K562 (cell line): ENCODE results near the gene ASCC3. TPM values are rescaled to one million over a fixed set of nuclear protein-coding genes. Genes with fewer than 3 reads are reported as not detected.

Experiments
- ATAC-seq: fragments of 200-7000 bp; cut with Tn5 transposase; 3 replicates; pipeline ENCODE4 v1.9.1; 2020; ENCODE audit warnings: moderate library complexity
- BruUV-seq: library from RNA; stranded (reverse); fragments of 400-500 nt; replicated peaks from 2 replicates; lab custom pipeline; 2021; lab: Mats Ljungman, UMichigan
- CTCF ChIA-PET: fragments of 300-600 bp; formaldehyde crosslinking; extraction: SDS; loops from one replicate; lab custom pipeline; 2021; ENCODE audit warnings: low intra/inter-chr PET ratio; lab: Yijun Ruan, JAX
- POLR2A ChIA-PET: fragments of 300-600, 350-650 bp; sonication (Branson Sonifier 250); formaldehyde crosslinking; extraction: SDS; loops from one replicate; lab custom pipeline; 2021; ENCODE audit warnings: antibody characterized with exemption, inconsistent platforms; lab: Yijun Ruan, JAX
- DNase-seq, 4 experiments: peaks; one replicate each; pipeline versions ENCODE4 v3.0.0 to v3.0.0-alpha.2; 2011 to 2018; ENCODE audit warnings: low spot score in 3 of 4, mixed read lengths in 3 of 4; ENCODE audit errors: extremely low read depth in 1 of 4
- FAIRE-seq: peaks from 2 replicates; lab custom pipeline; 2011; peaks lifted over from hg19 to GRCh38; lab: Jason Lieb, UNC
- H2AFZ ChIP-seq: 2 replicates; pipeline ENCODE4 v1.6.0; 2011; ENCODE audit warnings: low read depth, low read length, control low read depth, inconsistent platforms
- H3K27ac ChIP-seq: fragments of 200-600 bp; 3 replicates; pipeline ENCODE4 v1.8.0; 2011; ENCODE audit warnings: low read depth, mild to moderate bottlenecking, control low read depth, inconsistent platforms, low read length, moderate library complexity, mixed read lengths; ENCODE audit errors: extremely low read depth
- H3K27me3 ChIP-seq, 2 experiments: fragments of 300-600 bp in 1 of 2; 2 replicates in 1 of 2; 3 replicates in 1 of 2; pipeline versions ENCODE4 v1.6.0 to v1.8.0; 2011; ENCODE audit warnings: inconsistent platforms in 2 of 2, low read length in 2 of 2, mild to moderate bottlenecking in 1 of 2, mixed read lengths in 1 of 2, moderate library complexity in 1 of 2; ENCODE audit not compliant: control insufficient read depth in 2 of 2, insufficient read depth in 2 of 2
- H3K36me3 ChIP-seq: fragments of 300-600 bp; 3 replicates; pipeline ENCODE4 v1.8.0; 2011; ENCODE audit warnings: mild to moderate bottlenecking, low read length, inconsistent platforms; ENCODE audit not compliant: control insufficient read depth, insufficient read depth
- H3K4me1 ChIP-seq, 2 experiments: fragments of 200-600 bp in 1 of 2; replicated peaks in 1 of 2; 2 replicates in 1 of 2; 3 replicates in 1 of 2; pipeline versions ENCODE4 v1.5.1 to v1.8.0; 2011; ENCODE audit warnings: inconsistent platforms in 2 of 2, low read length in 2 of 2, mild to moderate bottlenecking in 1 of 2, mixed read lengths in 1 of 2, moderate library complexity in 1 of 2; ENCODE audit not compliant: control insufficient read depth in 2 of 2, insufficient read depth in 2 of 2
- H3K4me2 ChIP-seq: 2 replicates; pipeline ENCODE4 v1.6.1; 2011; ENCODE audit warnings: low read length, control low read depth, inconsistent platforms, mixed read lengths; ENCODE audit not compliant: insufficient read depth
- H3K4me3 ChIP-seq: fragments of 200-600 bp; sonication (generic), shearing (Covaris generic); 2 replicates; pipeline ENCODE4 v1.5.1; 2016; ENCODE audit warnings: control low read depth, inconsistent platforms
- H3K79me2 ChIP-seq: fragments of 200-600 bp; 3 replicates; pipeline ENCODE4 v1.8.0; 2011; ENCODE audit warnings: low read length, inconsistent platforms; ENCODE audit not compliant: control insufficient read depth, insufficient read depth
- H3K9ac ChIP-seq, 2 experiments: 2 replicates each; pipeline versions ENCODE4 v1.6.0 to v1.6.1; 2011; ENCODE audit warnings: low read depth in 2 of 2, low read length in 2 of 2, control low read depth in 1 of 2, inconsistent platforms in 1 of 2, mild to moderate bottlenecking in 1 of 2, mixed read lengths in 1 of 2; ENCODE audit not compliant: insufficient read depth in 1 of 2
- H3K9me1 ChIP-seq: one replicate; pipeline ENCODE4 v1.6.0; 2011; ENCODE audit warnings: inconsistent platforms, mild to moderate bottlenecking, low read length, moderate library complexity; ENCODE audit not compliant: control insufficient read depth, insufficient read depth
- H3K9me3 ChIP-seq: replicated peaks from 2 replicates; pipeline ENCODE4 v1.5.1; 2011; ENCODE audit warnings: low read depth, low read length, inconsistent platforms; ENCODE audit not compliant: control insufficient read depth, insufficient read depth
- H4K20me1 ChIP-seq: replicated peaks from 2 replicates; pipeline ENCODE4 v1.6.1; 2011; ENCODE audit warnings: low read length, inconsistent platforms, mixed read lengths; ENCODE audit not compliant: control insufficient read depth, insufficient read depth
- ADNP ChIP-seq: fragments of 200-800 bp; sonication (Bioruptor generic); IDR thresholded peaks from 2 replicates; pipeline ENCODE4 v1.6.1; 2016; ENCODE audit warnings: missing genetic modification characterization, missing compliant biosample characterization
- NFE2 ChIP-seq: IDR thresholded peaks from 2 replicates; pipeline ENCODE4 v1.6.1; 2014; ENCODE audit warnings: antibody characterized with exemption, low read depth
- RBM34 ChIP-seq: fragments of 200-400 bp; formaldehyde crosslinking; IDR thresholded peaks from 2 replicates; pipeline ENCODE4 v1.6.1; 2018; ENCODE audit warnings: low read length, borderline replicate concordance; ENCODE audit not compliant: insufficient read depth
- ZFPM2 ChIP-seq: fragments of 250-450 bp; sonication (Bioruptor Pico); IDR thresholded peaks from 2 replicates; pipeline ENCODE4 v1.5.1; 2022; ENCODE audit warnings: mild to moderate bottlenecking
- ZNF277 ChIP-seq: fragments of 250-450 bp; sonication (Bioruptor Pico); IDR thresholded peaks from 2 replicates; pipeline ENCODE4 v1.8.0; 2022; ENCODE audit warnings: inconsistent platforms, mild to moderate bottlenecking, moderate library complexity, borderline replicate concordance
- ZNF398 ChIP-seq: fragments of 250-450 bp; sonication (Bioruptor Pico); IDR thresholded peaks from 2 replicates; pipeline ENCODE4 v1.8.0; 2021; ENCODE audit warnings: moderate library complexity, mild to moderate bottlenecking, inconsistent platforms
- ZNF780A ChIP-seq: fragments of 250-450 bp; sonication (Bioruptor Pico); IDR thresholded peaks from 2 replicates; pipeline ENCODE4 v1.5.0; 2021; ENCODE audit warnings: mild to moderate bottlenecking
- WGBS: fragments of 100-300 bp; shearing (Covaris generic); methylation state at CpG from one replicate; pipeline ENCODE4 v1.1.6; 2016; ENCODE audit warnings: low coverage, mixed read lengths; ENCODE audit not compliant: insufficient coverage; ENCODE audit errors: missing lambda C conversion rate; 5-methylcytosine and 5-hydroxymethylcytosine counted together
- in situ Hi-C: fragments of 300-500 bp; cut with MboI; formaldehyde crosslinking; loops from 4 replicates; pipeline ENCODE4 v1.15.0; 2018; ENCODE audit warnings: inconsistent platforms, mixed read lengths
- intact Hi-C: fragments of 100-400 bp; cut with micrococcal nuclease; formaldehyde crosslinking; loops from 2 replicates; pipeline ENCODE4 v1.14.2; 2022
- polyA plus RNA-seq, 8 experiments: library from polyadenylated mRNA; depleted of rRNA in 4 of 8; stranded (reverse) in 5 of 8; unstranded in 3 of 8; fragments of >200 nt; fragmentation: Nextera tagmentation in 2 of 8; fragmentation: Illumina TruSeq in 1 of 8; extraction: Ambion mirVana in 2 of 8; extraction: Trizol in 1 of 8; gene quantifications; 2 replicates each; pipeline versions ENCODE4 v1.2.1 to v1.2.3, GENCODE V29; 2011 to 2014; ENCODE audit warnings: inconsistent platforms in 1 of 8, missing spikeins in 1 of 8
- total RNA-seq, 7 experiments: library from RNA; depleted of rRNA in 6 of 7; stranded (reverse); fragments of >200 nt in 6 of 7; fragmentation: Illumina TruSeq in 2 of 7; extraction: Trizol in 2 of 7; gene quantifications; 2 replicates each; pipeline versions ENCODE4 v1.2.1 to v1.2.3, GENCODE V29; 2011 to 2021; ENCODE audit warnings: low replicate concordance in 1 of 7

Gene ASCC3
- total and polyA plus RNA-seq, 9 of the 15 experiments (the other 6 are each of a cell fraction or from before 2014, with no cell fraction given), result 16.1 to 56.1 (median 33.9) TPM

- H3K4me3 ChIP-seq, result no peak overlapping the region
- ATAC-seq, result no peak
- H3K9ac ChIP-seq, result no peak overlapping the region
- FAIRE-seq, result no peak
- H2AFZ ChIP-seq, result no peak overlapping the region
- DNase-seq, result no peak
- no peaks in the 10 kb centered on the region for H3K4me1 ChIP-seq
- H3K27ac ChIP-seq, result no peak overlapping the region
- no peaks in the 10 kb centered on the region; the same call in 1 of the 2 replicates for H3K9me3 ChIP-seq
- no peaks in the 10 kb centered on the region for H3K9me1 ChIP-seq
- H3K4me2 ChIP-seq, result no peak overlapping the region
- 74% methylated on average over 2 of the region's 2 CpGs for WGBS
- H3K36me3 ChIP-seq, result peaks cover 11% of the 10 kb centered on the region; the same call in 2 of the 3 replicates
- ChIA-PET POLR2A (no interaction called here), CTCF (no interaction called here)
- TF ChIP-seq NFE2, result no peak
- TF ChIP-seq ZNF277 (CRISPR knock-in tag), result no peak
- no peak for TF ChIP-seq ZNF398 (CRISPR knock-in tag)
- TF ChIP-seq ADNP, result no peak
- TF ChIP-seq ZFPM2 (CRISPR knock-in tag), result no peak
- TF ChIP-seq ZNF780A (CRISPR knock-in tag), result no peak
- no peak for TF ChIP-seq RBM34
- H3K27me3 ChIP-seq, result no peaks in the 10 kb centered on the region
- BruUV-seq, result no TSS peak
- intact Hi-C loops (no loop called here), in situ Hi-C loops (no loop called here)
- H3K79me2 ChIP-seq, result no peaks in the 10 kb centered on the region
- H4K20me1 ChIP-seq, result no peaks in the 10 kb centered on the region
Observed at GRCh38 chr6:100593522-100593921, 287.6 kb downstream of the ASCC3 start.
